ENCODE results near the gene PSMA7. TPM values are rescaled to one million over a fixed set of nuclear protein-coding genes. Genes with fewer than 3 reads are reported as not detected.

Gene PSMA7
- total and polyA plus RNA-seq, 7 donors, result 192 to 388 (median 309) TPM

GRCh38 chr20:62096421-62097380 lies 46.5 kb downstream of the PSMA7 start:
- no peaks in the 10 kb centered on the region for H3K27me3 ChIP-seq
- intact Hi-C loops (cut with DNase I), result no loop called here
- 89 to 94% methylated on average over 30 of the region's 30 CpGs for whole genome bisulfite sequencing, 2 donors

DNA sequence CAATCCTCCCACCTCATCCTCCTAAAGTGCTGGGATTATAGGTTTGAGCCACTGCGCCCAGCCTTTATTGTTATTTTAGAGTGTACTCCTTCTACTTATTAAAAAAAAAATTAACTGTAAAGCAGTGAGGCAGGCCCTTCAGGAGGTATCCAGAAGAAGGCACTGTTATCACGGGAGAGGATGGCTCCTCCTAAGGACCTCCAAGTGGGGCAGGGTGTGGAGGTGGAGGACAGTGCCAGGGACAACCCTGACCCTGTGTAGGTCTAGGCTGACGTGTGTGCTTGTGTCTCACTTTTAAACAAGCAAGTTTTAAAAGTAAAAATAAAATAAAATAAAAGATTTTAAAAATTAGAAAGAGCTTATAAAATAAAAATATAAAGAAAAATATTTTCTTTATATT lies 53.8 kb downstream of the PSMA7 start:
- WGBS, 2 donors, result 37 to 58% methylated on average over 3 of the region's 3 CpGs
- peaks cover 0 to 19% (median 0%) of the 10 kb centered on the region in 3 donors for H3K27me3 ChIP-seq

More at GRCh38 chr20:62096421-62097380, 46.5 kb downstream of the PSMA7 start:
- H3K27ac ChIP-seq, result no peak overlapping the region
- H3K9me3 ChIP-seq, result peaks cover 0 to 5% (median 0%) of the 10 kb centered on the region in 4 donors
- DNase-seq, result no peak
- no peak overlapping the region for H3K4me3 ChIP-seq
- no peaks in the 10 kb centered on the region for H3K36me3 ChIP-seq
- no peaks in the 10 kb centered on the region for H3K4me1 ChIP-seq
- TF ChIP-seq, protein P1, sequence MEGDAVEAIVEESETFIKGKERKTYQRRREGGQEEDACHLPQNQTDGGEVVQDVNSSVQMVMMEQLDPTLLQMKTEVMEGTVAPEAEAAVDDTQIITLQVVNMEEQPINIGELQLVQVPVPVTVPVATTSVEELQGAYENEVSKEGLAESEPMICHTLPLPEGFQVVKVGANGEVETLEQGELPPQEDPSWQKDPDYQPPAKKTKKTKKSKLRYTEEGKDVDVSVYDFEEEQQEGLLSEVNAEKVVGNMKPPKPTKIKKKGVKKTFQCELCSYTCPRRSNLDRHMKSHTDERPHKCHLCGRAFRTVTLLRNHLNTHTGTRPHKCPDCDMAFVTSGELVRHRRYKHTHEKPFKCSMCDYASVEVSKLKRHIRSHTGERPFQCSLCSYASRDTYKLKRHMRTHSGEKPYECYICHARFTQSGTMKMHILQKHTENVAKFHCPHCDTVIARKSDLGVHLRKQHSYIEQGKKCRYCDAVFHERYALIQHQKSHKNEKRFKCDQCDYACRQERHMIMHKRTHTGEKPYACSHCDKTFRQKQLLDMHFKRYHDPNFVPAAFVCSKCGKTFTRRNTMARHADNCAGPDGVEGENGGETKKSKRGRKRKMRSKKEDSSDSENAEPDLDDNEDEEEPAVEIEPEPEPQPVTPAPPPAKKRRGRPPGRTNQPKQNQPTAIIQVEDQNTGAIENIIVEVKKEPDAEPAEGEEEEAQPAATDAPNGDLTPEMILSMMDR (IDR thresholded peaks at IDR 0.05), result no peak
- TF ChIP-seq POLR2AphosphoS5 (IDR thresholded peaks at IDR 0.05) (no peak), POLR2A (IDR thresholded peaks at IDR 0.05) (no peak), EP300 (IDR thresholded peaks at IDR 0.05) (no peak)

GRCh38 chr20:62088258-62089127 lies 54.7 kb downstream of the PSMA7 start:
- H3K27ac ChIP-seq, result no peak overlapping the region
- no peak for TF ChIP-seq POLR2AphosphoS5 (IDR thresholded peaks at IDR 0.05)
- TF ChIP-seq, protein P1 (IDR thresholded peaks at IDR 0.05), result no peak
- no peak for TF ChIP-seq POLR2A (IDR thresholded peaks at IDR 0.05)
- intact Hi-C loops (cut with DNase I), result no loop called here
- H3K4me1 ChIP-seq, result no peaks in the 10 kb centered on the region
- H3K9me3 ChIP-seq, result no peaks in the 10 kb centered on the region
- no peaks in the 10 kb centered on the region for H3K36me3 ChIP-seq
- H3K27me3 ChIP-seq, result peaks cover 0 to 19% (median 0%) of the 10 kb centered on the region in 3 donors
- DNase-seq, result no peak
- H3K4me3 ChIP-seq, result no peak overlapping the region
- 45 to 64% methylated on average over 15 of the region's 15 CpGs for WGBS, 2 donors

More for the DNA sequence above, 53.8 kb downstream of the PSMA7 start:
- Histone ChIP-seq H3K27ac (no peak overlapping the region), H3K9me3 (no peaks in the 10 kb centered on the region), H3K4me1 (no peaks in the 10 kb centered on the region), H3K36me3 (no peaks in the 10 kb centered on the region), H3K4me3 (no peak overlapping the region)
- DNase-seq, result no peak
- TF ChIP-seq EP300 (IDR thresholded peaks at IDR 0.05) (no peak), POLR2A (IDR thresholded peaks at IDR 0.05) (no peak), POLR2AphosphoS5 (IDR thresholded peaks at IDR 0.05) (no peak)
- TF ChIP-seq, protein P1 (IDR thresholded peaks at IDR 0.05), result no peak
- intact Hi-C loops (cut with DNase I), result no loop called here

DNA sequence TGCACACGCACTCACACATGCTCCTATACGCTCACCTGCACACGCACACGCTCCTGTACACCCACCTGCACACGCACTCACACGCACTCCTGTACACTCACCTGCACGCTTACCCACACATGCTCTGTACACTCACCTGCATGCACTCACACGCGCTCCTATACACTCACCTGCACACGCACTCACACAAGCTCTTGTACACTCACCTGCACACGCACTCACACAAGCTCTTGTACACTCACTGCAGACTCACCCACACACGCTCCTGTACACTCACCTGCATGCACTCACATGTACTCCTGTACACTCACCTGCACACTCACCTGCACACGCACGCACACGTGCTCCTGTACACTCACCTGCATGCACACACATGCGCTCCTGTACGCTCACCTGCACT lies 55.6 kb downstream of the PSMA7 start:
- H3K9me3 ChIP-seq, result no peaks in the 10 kb centered on the region
- intact Hi-C loops (cut with DNase I), result no loop called here
- H3K27me3 ChIP-seq, result peaks cover 0 to 19% (median 0%) of the 10 kb centered on the region in 3 donors
- H3K4me1 ChIP-seq, result no peaks in the 10 kb centered on the region
- no peak overlapping the region for H3K27ac ChIP-seq
- no peaks in the 10 kb centered on the region for H3K36me3 ChIP-seq
- TF ChIP-seq, protein P1 (IDR thresholded peaks at IDR 0.05), result no peak
- TF ChIP-seq EP300 (IDR thresholded peaks at IDR 0.05) (no peak), POLR2A (IDR thresholded peaks at IDR 0.05) (no peak), POLR2AphosphoS5 (IDR thresholded peaks at IDR 0.05) (no peak)
- no peak for DNase-seq
- H3K4me3 ChIP-seq, result no peak overlapping the region
- WGBS, 2 donors, result 91 to 92% methylated on average over 17 of the region's 17 CpGs

Data from sigmoid colon (tissue), 7 donors.